ENCODE data around the gene CHERP.

DNA sequence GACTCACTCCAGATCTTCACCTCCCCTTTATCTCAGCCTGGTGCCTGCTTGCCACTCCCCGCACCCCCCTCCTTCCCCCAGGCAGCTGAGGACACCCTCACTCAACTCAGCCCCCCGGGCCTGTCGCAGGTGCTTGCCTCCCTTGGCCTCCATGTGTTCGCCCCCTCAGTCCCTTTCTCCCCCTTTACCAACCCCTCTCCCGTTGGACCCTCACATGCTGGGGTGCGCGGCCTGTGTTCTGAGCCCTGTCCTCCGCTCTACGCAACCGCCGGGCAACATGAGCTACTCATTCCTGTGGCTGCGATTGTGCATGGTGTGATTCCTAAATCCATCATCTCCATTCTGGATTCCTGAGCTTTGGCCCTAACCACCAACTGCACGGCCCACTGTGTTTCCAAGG is 5.1 kb downstream of the CHERP start:
- TF ChIP-seq POLR2A (IDR thresholded peaks at IDR 0.05) (no peak), CTCF (IDR thresholded peaks at IDR 0.05) (no peak)
